Muscle of arm (tissue), 14 donors: ENCODE results near the gene COL3A1. TPM values are rescaled to one million over a fixed set of nuclear protein-coding genes. Genes with fewer than 3 reads are reported as not detected.

Experiments used
- DNase-seq: peaks from one replicate; pipeline ENCODE4 v3.0.0-alpha.2; 2013
- long read RNA-seq, 11 donors: transcript quantifications; one replicate each; lab custom pipeline, GENCODE V29; 2026
- polyA plus RNA-seq, 12 donors: library from polyadenylated mRNA; unstranded; fragments of 120-200 nt; gene quantifications; one replicate each; pipeline ENCODE4 v1.2.1, GENCODE V29; 2013; ENCODE audit not compliant: insufficient read length in 12 of 12

Gene COL3A1
- polyA plus RNA-seq, result over 10,000 TPM in 1 of 12 donors, 1,000 to 10,000 TPM in 11; 1,239 to 13,401 (median 5,997) TPM
- long read RNA-seq, donor 1, full-length matches to known transcripts, result 275 of 1,235 reads
- long read RNA-seq, donor 1, partial matches to known transcripts, result 928 of 1,235 reads
- long read RNA-seq, donor 1, other reads (novel, unspliced or antisense), result 32 of 1,235 reads
- long read RNA-seq, donor 2, full-length matches to known transcripts, result 1,078 of 4,691 reads
- long read RNA-seq, donor 2, partial matches to known transcripts, result 3,332 of 4,691 reads
- long read RNA-seq, donor 2, other reads (novel, unspliced or antisense), result 281 of 4,691 reads
- long read RNA-seq, donor 3, full-length matches to known transcripts, result 432 of 2,171 reads
- long read RNA-seq, donor 3, partial matches to known transcripts, result 1,652 of 2,171 reads
- long read RNA-seq, donor 3, other reads (novel, unspliced or antisense), result 87 of 2,171 reads
- long read RNA-seq, donor 4, full-length matches to known transcripts, result 689 of 2,714 reads
- long read RNA-seq, donor 4, partial matches to known transcripts, result 1,920 of 2,714 reads
- long read RNA-seq, donor 4, other reads (novel, unspliced or antisense), result 105 of 2,714 reads
- long read RNA-seq, donor 5, full-length matches to known transcripts, result 1,113 of 7,483 reads
- long read RNA-seq, donor 5, partial matches to known transcripts, result 5,996 of 7,483 reads
- long read RNA-seq, donor 5, other reads (novel, unspliced or antisense), result 374 of 7,483 reads
- long read RNA-seq, donor 6, full-length matches to known transcripts, result 716 of 3,631 reads
- long read RNA-seq, donor 6, partial matches to known transcripts, result 2,705 of 3,631 reads
- long read RNA-seq, donor 6, other reads (novel, unspliced or antisense), result 210 of 3,631 reads
- long read RNA-seq, donor 7, full-length matches to known transcripts, result 696 of 2,647 reads
- long read RNA-seq, donor 7, partial matches to known transcripts, result 1,842 of 2,647 reads
- long read RNA-seq, donor 7, other reads (novel, unspliced or antisense), result 109 of 2,647 reads
- long read RNA-seq, donor 8, full-length matches to known transcripts, result 1,205 of 7,924 reads
- long read RNA-seq, donor 8, partial matches to known transcripts, result 6,400 of 7,924 reads
- long read RNA-seq, donor 8, other reads (novel, unspliced or antisense), result 319 of 7,924 reads
- long read RNA-seq, donor 9, full-length matches to known transcripts, result 714 of 5,360 reads
- long read RNA-seq, donor 9, partial matches to known transcripts, result 4,526 of 5,360 reads
- long read RNA-seq, donor 9, other reads (novel, unspliced or antisense), result 120 of 5,360 reads
- long read RNA-seq, donor 10, full-length matches to known transcripts, result 942 of 5,788 reads
- long read RNA-seq, donor 10, partial matches to known transcripts, result 4,500 of 5,788 reads
- long read RNA-seq, donor 10, other reads (novel, unspliced or antisense), result 346 of 5,788 reads
- long read RNA-seq, donor 11, full-length matches to known transcripts, result 1,592 of 6,653 reads
- long read RNA-seq, donor 11, partial matches to known transcripts, result 4,727 of 6,653 reads
- long read RNA-seq, donor 11, other reads (novel, unspliced or antisense), result 334 of 6,653 reads

DNA sequence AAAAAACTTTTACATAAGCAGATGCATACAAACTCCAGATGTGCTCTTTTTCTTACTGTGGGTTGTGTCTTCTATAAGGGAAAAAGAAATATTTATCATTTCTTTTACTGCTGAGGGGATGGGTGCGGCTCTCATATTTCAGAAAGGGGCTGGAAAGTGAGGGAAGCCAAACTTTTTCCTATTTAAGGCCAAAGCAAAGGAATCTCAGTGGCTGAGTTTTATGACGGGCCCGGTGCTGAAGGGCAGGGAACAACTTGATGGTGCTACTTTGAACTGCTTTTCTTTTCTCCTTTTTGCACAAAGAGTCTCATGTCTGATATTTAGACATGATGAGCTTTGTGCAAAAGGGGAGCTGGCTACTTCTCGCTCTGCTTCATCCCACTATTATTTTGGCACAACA, at the start of gene COL3A1:
Gene COL3A1 (plus strand): TSS at position 210 of the 400 bp plus-strand sequence. CDS start 117 bp downstream, at position 327.
- peak; percentile 96 for DNase-seq

- DNase-seq, result no peak
Observed at GRCh38 chr2:188928643-188929042, 45.5 kb upstream of the COL3A1 start.

- no peak for DNase-seq
Observed at GRCh38 chr2:188931361-188931760, 42.8 kb upstream of the COL3A1 start.

- DNase-seq, result peak; percentile 40
Observed at GRCh38 chr2:188937228-188938220, 36.6 kb upstream of the COL3A1 start.

GRCh38 chr2:188940171-188940570, 34.0 kb upstream of the COL3A1 start:
- peak; percentile 27 for DNase-seq

DNA sequence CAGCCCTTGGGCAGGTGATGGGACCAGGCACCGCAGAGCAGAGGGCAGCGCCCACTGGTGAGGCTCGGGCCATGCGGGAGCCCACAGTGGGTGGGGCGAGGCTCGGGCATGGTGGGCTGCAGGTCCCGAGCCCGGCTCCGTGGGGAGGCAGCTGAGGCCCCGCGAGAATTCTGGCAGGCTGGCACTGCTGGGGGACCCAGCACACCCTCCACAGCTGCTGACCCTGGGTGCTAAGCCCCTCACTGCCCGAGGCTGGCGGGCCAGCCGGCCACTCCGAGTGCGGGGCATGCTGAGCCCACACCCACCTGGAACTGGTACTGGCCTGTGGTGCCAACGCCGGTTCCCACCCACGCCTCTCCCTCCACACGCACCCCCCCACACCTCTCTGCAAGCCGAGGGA, 29.7 kb upstream of the COL3A1 start:
- no peak for DNase-seq

DNA sequence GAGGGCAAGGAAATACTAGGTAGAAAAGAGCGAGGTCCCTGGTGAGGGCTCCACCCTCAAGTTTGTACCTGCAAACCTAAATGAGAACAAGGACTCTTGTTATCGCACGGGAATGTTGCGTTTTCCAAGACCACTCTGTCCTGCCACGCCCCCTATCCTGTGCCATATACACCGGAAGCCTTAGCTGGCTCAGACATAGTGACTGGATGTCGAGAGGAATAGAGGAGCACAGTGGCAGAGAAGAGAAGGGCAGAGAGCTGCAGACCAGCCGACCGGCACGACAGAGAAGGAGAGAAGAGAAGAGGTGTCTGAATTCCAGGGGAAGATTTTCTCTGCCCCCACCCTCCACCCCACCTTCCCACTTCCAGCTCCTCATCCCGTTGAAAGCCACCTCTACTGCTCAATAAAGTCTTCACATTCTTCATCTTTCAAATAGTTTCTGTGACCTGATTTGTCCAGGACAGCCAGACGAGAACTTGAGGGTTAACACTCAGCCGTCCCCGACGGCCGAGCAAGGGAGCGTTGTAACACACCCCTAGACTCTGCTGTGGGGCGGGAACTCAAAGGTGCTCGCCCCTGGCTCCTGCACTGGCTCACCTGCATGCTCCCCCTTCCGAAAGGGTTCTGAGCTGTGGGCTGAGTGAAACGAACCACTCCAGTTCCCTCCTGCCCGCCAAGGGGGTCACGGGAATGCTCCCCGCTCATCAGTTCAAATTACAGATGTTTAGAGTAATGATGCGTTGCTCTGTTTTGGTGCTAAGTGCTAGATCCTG, 24.9 kb upstream of the COL3A1 start:
- no peak for DNase-seq

GRCh38 chr2:188952901-188953300, 21.3 kb upstream of the COL3A1 start:
- DNase-seq, result no peak

- no peak for DNase-seq
Observed at GRCh38 chr2:188956290-188956689, 17.9 kb upstream of the COL3A1 start.

DNA sequence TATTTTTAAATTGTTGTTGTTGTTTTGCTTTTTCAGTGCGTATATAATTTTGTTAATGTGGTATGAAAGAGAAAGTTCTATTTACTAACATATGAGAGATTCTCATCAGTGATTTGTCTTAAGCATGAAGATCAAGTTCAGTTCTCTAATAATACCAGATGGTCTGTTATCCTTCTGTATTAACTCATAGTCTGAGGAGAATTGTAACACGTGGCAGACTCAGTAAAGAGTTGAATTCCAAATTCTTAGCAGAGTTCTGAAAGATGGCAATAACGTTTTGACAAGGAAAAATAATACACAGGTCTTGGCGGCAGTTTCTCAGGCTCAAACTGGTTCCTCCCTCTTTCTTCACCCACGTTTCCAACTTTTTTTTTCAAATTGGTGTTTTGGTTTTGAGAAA, 17.2 kb upstream of the COL3A1 start:
- DNase-seq, result no peak

DNA sequence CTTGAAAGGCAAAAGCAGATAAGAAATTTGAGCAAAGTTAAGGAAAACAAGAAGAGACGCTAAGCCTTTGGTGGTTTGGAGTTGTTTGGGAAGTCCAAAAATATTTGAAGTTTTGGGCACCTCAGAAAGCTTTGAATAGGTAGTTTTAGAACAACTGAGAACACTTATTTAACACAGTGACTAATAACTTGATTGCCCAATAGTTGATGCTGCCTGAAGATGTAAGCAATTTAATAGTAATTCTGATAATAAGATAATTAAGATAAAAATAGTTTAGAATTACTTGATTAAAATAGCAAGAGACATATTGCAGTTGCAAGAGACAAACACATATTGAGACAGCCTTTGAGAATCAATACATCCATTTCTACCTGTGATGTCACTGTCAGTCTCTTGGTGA, 16.5 kb upstream of the COL3A1 start:
- no peak for DNase-seq

- DNase-seq, result peak; percentile 56
Observed at GRCh38 chr2:188963741-188964140, 10.4 kb upstream of the COL3A1 start.

DNA sequence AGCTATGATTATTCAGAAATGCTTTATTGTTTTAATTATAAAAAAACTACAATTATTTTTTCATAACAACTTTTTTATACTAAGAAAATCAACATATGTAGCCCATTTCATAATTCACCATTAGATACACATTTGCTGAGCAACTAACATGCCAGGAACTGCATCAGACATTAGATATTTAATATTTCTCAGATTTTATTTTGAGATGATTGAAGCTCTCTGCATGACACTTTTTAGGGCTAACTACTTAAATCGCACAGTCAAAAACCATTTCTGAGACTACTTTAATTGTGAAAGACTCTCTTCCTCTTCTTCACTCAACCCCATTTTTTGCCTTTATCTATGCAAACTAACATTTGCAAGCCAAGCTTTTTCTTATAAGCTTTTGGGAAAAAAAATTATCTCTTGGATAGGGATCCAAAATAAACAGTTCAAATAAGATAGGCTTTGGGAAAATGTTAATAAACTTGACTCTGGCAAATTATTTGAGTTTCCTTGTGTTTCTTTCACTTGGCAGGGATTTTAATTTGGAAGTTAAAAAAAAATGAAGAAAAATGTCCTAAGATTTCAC, 9.1 kb upstream of the COL3A1 start:
- peak; percentile 35 for DNase-seq

DNA sequence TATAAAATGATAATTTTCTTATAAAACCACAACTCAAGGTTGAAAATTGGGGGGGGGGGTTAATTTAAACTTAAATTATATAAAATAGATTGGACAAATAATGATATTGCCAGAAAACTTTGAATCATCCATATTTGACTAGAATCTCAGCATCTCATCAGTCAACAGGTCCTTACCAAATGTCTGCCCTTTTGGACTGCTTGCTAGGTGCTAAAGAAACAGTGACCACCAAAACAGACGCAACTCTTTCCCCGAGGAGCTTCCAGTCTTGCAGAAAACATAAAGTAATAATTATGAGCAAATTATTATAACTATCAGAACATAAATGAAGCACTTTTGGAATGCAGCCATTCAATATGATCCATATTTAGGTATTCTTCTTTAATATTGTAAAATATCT, 8.6 kb upstream of the COL3A1 start:
- peak; percentile 23 for DNase-seq

DNA sequence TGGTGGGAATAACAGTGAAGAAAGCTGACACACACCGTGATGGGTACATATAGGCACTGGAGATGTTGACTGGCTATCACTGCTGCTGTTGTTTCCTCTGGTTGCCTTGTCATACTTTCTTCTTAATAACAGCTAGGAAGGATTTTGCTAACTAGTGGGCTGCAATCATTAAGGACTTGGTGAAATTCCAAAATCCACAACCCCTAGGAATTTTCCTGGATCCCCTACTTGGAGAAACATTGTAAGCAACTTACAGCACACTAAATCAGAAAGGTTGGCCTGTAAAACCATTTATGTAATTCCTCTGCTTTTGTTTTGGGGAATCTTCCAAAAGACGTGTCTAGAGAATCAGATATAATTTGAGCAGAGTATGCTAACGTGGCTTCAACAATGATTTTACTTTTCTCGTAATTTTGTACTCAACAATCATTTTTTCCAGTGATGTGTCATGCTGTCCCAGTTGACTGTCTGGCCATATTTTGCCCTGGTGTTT, 8.0 kb upstream of the COL3A1 start:
- peak; percentile 89 for DNase-seq

GRCh38 chr2:188966728-188967440, 7.3 kb upstream of the COL3A1 start:
- DNase-seq, result no peak

DNA sequence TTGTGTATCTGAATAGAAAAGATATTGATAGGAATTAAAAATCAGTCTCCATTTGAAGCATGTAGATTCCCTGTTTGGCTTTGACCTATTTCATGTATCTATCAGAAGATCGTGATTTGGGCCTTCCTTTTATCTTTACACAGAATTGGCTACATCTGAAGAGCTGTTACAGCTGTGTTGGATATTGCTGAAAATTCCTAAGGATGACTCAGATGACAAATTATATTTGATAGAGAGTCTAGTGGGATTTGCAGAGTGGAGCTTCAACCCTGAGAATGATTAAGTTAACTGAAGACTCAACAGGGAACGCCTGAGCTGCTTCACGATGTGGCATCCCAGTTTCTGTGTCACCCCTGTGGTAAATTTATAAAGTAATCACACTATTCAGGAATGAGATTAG, 4.9 kb upstream of the COL3A1 start:
- no peak for DNase-seq

DNA sequence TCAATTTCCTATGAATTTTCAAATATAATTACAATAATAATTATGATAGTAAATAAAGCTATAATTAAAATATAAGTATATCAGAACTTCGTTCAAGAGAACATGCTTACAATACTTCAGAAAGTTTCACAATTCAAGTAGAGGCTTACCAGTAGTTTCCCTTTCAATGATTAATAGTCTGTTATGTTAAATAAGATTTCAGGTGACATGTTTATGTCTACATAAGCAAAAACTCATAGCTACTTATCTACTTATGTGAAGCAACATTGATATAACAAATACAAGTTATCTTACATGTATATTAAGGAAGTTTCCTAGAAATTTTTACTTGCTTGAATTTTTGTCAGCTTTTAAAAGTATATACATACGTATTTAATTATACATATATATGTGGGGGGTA, 4.5 kb upstream of the COL3A1 start:
- no peak for DNase-seq
